Upper lobe of left lung (tissue), 4 donors: Measurements from ENCODE around the gene TNFRSF14.

ENCODE experiments used
- CTCF ChIP-seq, 6 experiments: fragments of 450-650 bp in 4 of 6; fragments of 200-600 bp in 2 of 6; sonication (generic) in 2 of 6; IDR thresholded peaks; one replicate each; pipeline ENCODE4 v1.5.1; 2016 to 2019; ENCODE audit warnings: antibody characterized with exemption in 6 of 6
- POLR2AphosphoS5 ChIP-seq, 2 donors: sonication (generic); formaldehyde crosslinking; IDR thresholded peaks; one replicate each; pipeline ENCODE4 v1.5.1; 2017; ENCODE audit warnings: antibody characterized with exemption in 2 of 2

- no peak for TF ChIP-seq CTCF (IDR thresholded peaks at IDR 0.05)
- TF ChIP-seq POLR2AphosphoS5 (IDR thresholded peaks at IDR 0.05), result no peak
These were observed 21.9 kb upstream of the TNFRSF14 start for GRCh38 chr1:2534315-2534686.
